MCF 10A (cell line): ENCODE results near the gene IHH. TPM values are rescaled to one million over a fixed set of nuclear protein-coding genes. Genes with fewer than 3 reads are reported as not detected.

Experiments used
- BruUV-seq: library from RNA; stranded (reverse); fragments of 400-500 nt; replicated peaks from 2 replicates; lab custom pipeline; 2021; lab: Mats Ljungman, UMichigan
- CTCF ChIA-PET: fragments of 300-600 bp; sonication (Branson Sonifier 250); formaldehyde crosslinking; extraction: SDS; loops from one replicate; lab custom pipeline; 2021; ENCODE audit warnings: antibody characterized with exemption, inconsistent platforms; lab: Yijun Ruan, JAX
- POLR2A ChIA-PET: fragments of 300-600, 350-650 bp; sonication (Branson Sonifier 250); formaldehyde crosslinking; extraction: SDS; loops from one replicate; lab custom pipeline; 2020; ENCODE audit warnings: antibody characterized with exemption, inconsistent platforms; lab: Yijun Ruan, JAX
- DNase-seq: peaks from one replicate; pipeline ENCODE4 v3.0.0-alpha.2; 2018; ENCODE audit not compliant: unreplicated experiment
- H3K27ac Mint-ChIP-seq: one replicate; pipeline ENCODE4 v1.8.0; 2022; ENCODE audit warnings: mild to moderate bottlenecking, low read depth, mixed read lengths; ENCODE audit not compliant: unreplicated experiment
- H3K27me3 Mint-ChIP-seq: one replicate; pipeline ENCODE4 v1.8.0; 2022; ENCODE audit warnings: mixed read lengths; ENCODE audit not compliant: insufficient read depth, unreplicated experiment
- H3K36me3 Mint-ChIP-seq: one replicate; pipeline ENCODE4 v1.8.0; 2022; ENCODE audit warnings: mild to moderate bottlenecking, moderate library complexity, mixed read lengths; ENCODE audit not compliant: insufficient read depth, unreplicated experiment
- H3K4me1 Mint-ChIP-seq: one replicate; pipeline ENCODE4 v1.8.0; 2022; ENCODE audit warnings: mixed read lengths; ENCODE audit not compliant: insufficient read depth, unreplicated experiment
- H3K4me3 Mint-ChIP-seq: one replicate; pipeline ENCODE4 v1.8.0; 2022; ENCODE audit warnings: mild to moderate bottlenecking, moderate library complexity, mixed read lengths; ENCODE audit not compliant: unreplicated experiment
- H3K9me3 Mint-ChIP-seq: one replicate; pipeline ENCODE4 v1.8.0; 2022; ENCODE audit warnings: mixed read lengths; ENCODE audit not compliant: unreplicated experiment
- CTCF ChIP-seq: fragments of 200-600 bp; IDR thresholded peaks from one replicate; pipeline ENCODE4 v1.8.0; 2022; ENCODE audit warnings: antibody characterized with exemption, mild to moderate bottlenecking; ENCODE audit not compliant: unreplicated experiment
- intact Hi-C: fragments of 100-400 bp; cut with micrococcal nuclease; formaldehyde crosslinking; loops from 2 replicates; pipeline ENCODE4 v1.14.1; 2022
- total RNA-seq: library from RNA; stranded (reverse); gene quantifications from 2 replicates; pipeline ENCODE4 v1.2.3, GENCODE V29; 2022

Gene IHH
- total RNA-seq, 1 experiment from 2014 or later = not detected

GRCh38 chr2:219024059-219024458 is 36.7 kb downstream of the IHH start:
- peaks cover 4% of the 10 kb centered on the region for H3K36me3 Mint-ChIP-seq
- no peaks in the 10 kb centered on the region for H3K9me3 Mint-ChIP-seq
- H3K27ac Mint-ChIP-seq = no peak overlapping the region
- POLR2A ChIA-PET = no interaction called here
- no peak for TF ChIP-seq CTCF
- no peaks in the 10 kb centered on the region for H3K27me3 Mint-ChIP-seq
- CTCF ChIA-PET = interaction anchor here (0.6 to 14.0 kb wide), 5 partner anchors 26 to 131 kb away, joined by 3 to 178 read pairs (median 3); no protein-coding TSS in a partner anchor
- no peaks in the 10 kb centered on the region for H3K4me1 Mint-ChIP-seq
- BruUV-seq = no TSS peak
- DNase-seq = no peak
- H3K4me3 Mint-ChIP-seq = no peak overlapping the region
- intact Hi-C loops = no loop called here

- peaks cover 4% of the 10 kb centered on the region for H3K36me3 Mint-ChIP-seq
- no peaks in the 10 kb centered on the region for H3K9me3 Mint-ChIP-seq
- POLR2A ChIA-PET = no interaction called here
- BruUV-seq = no TSS peak
- TF ChIP-seq CTCF = no peak
- H3K27me3 Mint-ChIP-seq = no peaks in the 10 kb centered on the region
- intact Hi-C loops = no loop called here
- H3K4me1 Mint-ChIP-seq = no peaks in the 10 kb centered on the region
- CTCF ChIA-PET = interaction anchor here (0.6 to 14.0 kb wide), 3 partner anchors 25 to 132 kb away, joined by 3 to 178 read pairs (median 3); no protein-coding TSS in a partner anchor
- DNase-seq = no peak
- H3K4me3 Mint-ChIP-seq = no peak overlapping the region
- no peak overlapping the region for H3K27ac Mint-ChIP-seq
These were observed 37.6 kb downstream of the IHH start for GRCh38 chr2:219023045-219023605.

GRCh38 chr2:219022616-219023015 is 38.1 kb downstream of the IHH start:
- ChIA-PET POLR2A (no interaction called here), CTCF (interaction anchor here (1.8 to 14.0 kb wide), 2 partner anchors 8 to 132 kb away, joined by 7 to 178 read pairs; no protein-coding TSS in a partner anchor)
- no peak for TF ChIP-seq CTCF
- Mint-ChIP-seq H3K27me3 (no peaks in the 10 kb centered on the region), H3K4me3 (no peak overlapping the region), H3K36me3 (peaks cover 4% of the 10 kb centered on the region), H3K27ac (no peak overlapping the region), H3K9me3 (no peaks in the 10 kb centered on the region), H3K4me1 (no peaks in the 10 kb centered on the region)
- no TSS peak for BruUV-seq
- intact Hi-C loops = no loop called here
- no peak for DNase-seq

- no peak overlapping the region for H3K27ac Mint-ChIP-seq
- H3K36me3 Mint-ChIP-seq = peaks cover 4% of the 10 kb centered on the region
- no TSS peak for BruUV-seq
- no peak overlapping the region for H3K4me3 Mint-ChIP-seq
- DNase-seq = no peak
- no peak for TF ChIP-seq CTCF
- intact Hi-C loops = no loop called here
- no peaks in the 10 kb centered on the region for H3K9me3 Mint-ChIP-seq
- ChIA-PET POLR2A (no interaction called here), CTCF (interaction anchor here (0.8 to 14.0 kb wide), 3 partner anchors 9 to 133 kb away, joined by 3 to 178 read pairs (median 7); no protein-coding TSS in a partner anchor)
- no peaks in the 10 kb centered on the region for H3K27me3 Mint-ChIP-seq
- no peaks in the 10 kb centered on the region for H3K4me1 Mint-ChIP-seq
These were observed 38.7 kb downstream of the IHH start for GRCh38 chr2:219022041-219022440.
